Suprapubic skin (tissue), 4 donors: ENCODE results near the gene CALB2. TPM values are rescaled to one million over a fixed set of nuclear protein-coding genes. Genes with fewer than 3 reads are reported as not detected.
A peak's percentile ranks its signal among the peaks of the same experiment; 100 is the strongest.

Experiments
- DNase-seq, 2 donors: peaks; one replicate each; pipeline ENCODE4 v3.0.0-alpha.2; 2019; ENCODE audit warnings: low spot score in 2 of 2
- H3K27ac ChIP-seq: fragments of 200-600 bp; sonication (generic); one replicate; pipeline ENCODE4 v1.5.1; 2019
- H3K27me3 ChIP-seq: fragments of 200-600 bp; sonication (generic); one replicate; pipeline ENCODE4 v1.5.1; 2019
- H3K36me3 ChIP-seq: fragments of 200-600 bp; sonication (generic); one replicate; pipeline ENCODE4 v1.5.1; 2019
- H3K4me1 ChIP-seq: fragments of 200-600 bp; sonication (generic); one replicate; pipeline ENCODE4 v1.5.1; 2019
- H3K4me3 ChIP-seq: fragments of 200-600 bp; sonication (generic); one replicate; pipeline ENCODE4 v1.5.1; 2019; ENCODE audit warnings: mild to moderate bottlenecking
- H3K9me3 ChIP-seq: fragments of 200-600 bp; sonication (generic); one replicate; pipeline ENCODE4 v1.5.1; 2019
- EP300 ChIP-seq: sonication (generic); formaldehyde crosslinking; IDR thresholded peaks from one replicate; pipeline ENCODE4 v1.6.1; 2017; ENCODE audit warnings: antibody characterized with exemption
- POLR2A ChIP-seq, 2 donors: fragments of 450-650 bp; IDR thresholded peaks; one replicate each; pipeline ENCODE4 v1.6.1; 2017; ENCODE audit warnings: antibody characterized with exemption in 2 of 2, mild to moderate bottlenecking in 2 of 2, moderate library complexity in 2 of 2
- POLR2AphosphoS5 ChIP-seq, 3 donors: sonication (generic); formaldehyde crosslinking; IDR thresholded peaks; one replicate each; pipeline ENCODE4 v1.6.1; 2017; ENCODE audit warnings: antibody characterized with exemption in 3 of 3
- WGBS: methylation state at CpG from one replicate; pipeline ENCODE4 v1.1.5; 2018; 5-methylcytosine and 5-hydroxymethylcytosine counted together
- total RNA-seq, 4 donors: library from RNA; depleted of rRNA; stranded (reverse); fragments of >200 nt; gene quantifications; one replicate each; pipeline ENCODE4 v1.1.0, GENCODE V29; 2016
- TF ChIP-seq, protein P1 (sequence below), 2 donors: fragments of 200-600 bp in 1 of 2; fragments of 450-650 bp in 1 of 2; sonication (generic) in 1 of 2; IDR thresholded peaks; one replicate each; pipeline ENCODE4 v1.5.1; 2016 to 2019; ENCODE audit warnings: antibody characterized with exemption in 2 of 2, mild to moderate bottlenecking in 1 of 2, moderate library complexity in 1 of 2

CALB2 gene
- total RNA-seq, 4 donors from 2014 or later, result 4.3 to 7.7 (median 5.6) TPM

- no peak overlapping the region for H3K27ac ChIP-seq
- no peaks in the 10 kb centered on the region for H3K4me1 ChIP-seq
- H3K27me3 ChIP-seq, result peaks cover 22% of the 10 kb centered on the region
- TF ChIP-seq POLR2A (IDR thresholded peaks at IDR 0.05) (no peak), POLR2AphosphoS5 (IDR thresholded peaks at IDR 0.05) (no peak), EP300 (no peak)
- TF ChIP-seq, protein P1, sequence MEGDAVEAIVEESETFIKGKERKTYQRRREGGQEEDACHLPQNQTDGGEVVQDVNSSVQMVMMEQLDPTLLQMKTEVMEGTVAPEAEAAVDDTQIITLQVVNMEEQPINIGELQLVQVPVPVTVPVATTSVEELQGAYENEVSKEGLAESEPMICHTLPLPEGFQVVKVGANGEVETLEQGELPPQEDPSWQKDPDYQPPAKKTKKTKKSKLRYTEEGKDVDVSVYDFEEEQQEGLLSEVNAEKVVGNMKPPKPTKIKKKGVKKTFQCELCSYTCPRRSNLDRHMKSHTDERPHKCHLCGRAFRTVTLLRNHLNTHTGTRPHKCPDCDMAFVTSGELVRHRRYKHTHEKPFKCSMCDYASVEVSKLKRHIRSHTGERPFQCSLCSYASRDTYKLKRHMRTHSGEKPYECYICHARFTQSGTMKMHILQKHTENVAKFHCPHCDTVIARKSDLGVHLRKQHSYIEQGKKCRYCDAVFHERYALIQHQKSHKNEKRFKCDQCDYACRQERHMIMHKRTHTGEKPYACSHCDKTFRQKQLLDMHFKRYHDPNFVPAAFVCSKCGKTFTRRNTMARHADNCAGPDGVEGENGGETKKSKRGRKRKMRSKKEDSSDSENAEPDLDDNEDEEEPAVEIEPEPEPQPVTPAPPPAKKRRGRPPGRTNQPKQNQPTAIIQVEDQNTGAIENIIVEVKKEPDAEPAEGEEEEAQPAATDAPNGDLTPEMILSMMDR (IDR thresholded peaks at IDR 0.05), result no peak
- WGBS, result 64% methylated on average over 10 of the region's 10 CpGs
- H3K4me3 ChIP-seq, result no peak overlapping the region
- no peaks in the 10 kb centered on the region for H3K9me3 ChIP-seq
- no peaks in the 10 kb centered on the region for H3K36me3 ChIP-seq
- DNase-seq, result no peak
Observed at GRCh38 chr16:71345031-71345430, 13.5 kb upstream of the CALB2 start.

- Histone ChIP-seq H3K36me3 (no peaks in the 10 kb centered on the region), H3K4me3 (no peak overlapping the region), H3K4me1 (no peaks in the 10 kb centered on the region), H3K9me3 (no peaks in the 10 kb centered on the region), H3K27me3 (peaks cover 19% of the 10 kb centered on the region), H3K27ac (no peak overlapping the region)
- peak in 1 of 2 donors; percentile 49 for DNase-seq
- 63% methylated on average over 7 of the region's 7 CpGs for WGBS
- TF ChIP-seq, protein P1 (IDR thresholded peaks at IDR 0.05), result no peak
- TF ChIP-seq POLR2A (IDR thresholded peaks at IDR 0.05) (no peak), POLR2AphosphoS5 (IDR thresholded peaks at IDR 0.05) (no peak), EP300 (no peak)
Observed at GRCh38 chr16:71347146-71347545, 11.4 kb upstream of the CALB2 start.

DNA sequence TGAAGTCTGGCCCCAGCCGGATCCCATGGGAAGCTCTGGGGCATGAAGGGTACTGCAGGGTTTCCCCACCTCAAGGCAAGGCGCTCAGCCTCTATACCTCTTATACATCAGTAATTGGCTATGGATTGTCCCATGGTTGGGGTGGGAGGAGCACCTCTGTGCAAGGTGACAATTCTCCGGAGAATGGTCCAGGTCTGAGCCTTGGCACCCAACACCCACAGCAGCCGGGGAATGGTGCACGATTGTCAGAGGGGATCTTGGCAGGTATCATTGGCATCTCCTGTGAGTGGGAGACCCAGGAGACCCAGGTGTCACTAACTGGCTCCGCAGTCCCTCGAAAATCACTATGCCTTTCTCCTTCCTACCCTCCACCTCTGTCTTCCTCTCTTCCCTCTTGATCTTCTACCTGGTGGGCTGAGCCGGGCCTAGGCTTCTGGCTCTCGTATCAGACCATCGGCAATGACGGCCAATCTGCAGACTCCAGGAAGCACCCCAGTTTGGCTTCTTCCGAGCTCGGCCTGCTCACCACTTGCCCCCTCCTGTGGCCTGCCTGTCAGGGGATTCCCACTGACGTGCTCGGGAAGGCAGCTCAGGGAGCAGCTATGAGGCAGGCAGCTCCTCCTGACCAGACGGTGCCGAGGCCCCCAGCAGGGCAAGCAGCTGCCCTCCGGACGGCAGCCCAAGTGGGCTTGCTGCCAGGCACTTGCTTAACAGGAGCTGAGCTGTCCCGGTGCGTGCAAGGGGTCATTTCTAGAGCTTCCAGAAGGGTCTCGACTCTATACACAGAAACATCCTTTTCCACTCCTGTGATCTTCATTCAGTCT is 10.0 kb upstream of the CALB2 start:
- Histone ChIP-seq H3K36me3 (no peaks in the 10 kb centered on the region), H3K27ac (no peak overlapping the region), H3K9me3 (no peaks in the 10 kb centered on the region), H3K27me3 (peaks cover 19% of the 10 kb centered on the region), H3K4me1 (no peaks in the 10 kb centered on the region), H3K4me3 (no peak overlapping the region)
- 85% methylated on average over 22 of the region's 22 CpGs for WGBS
- DNase-seq, result peak in 1 of 2 donors; percentile 73
- no peak for TF ChIP-seq POLR2A (IDR thresholded peaks at IDR 0.05)
- TF ChIP-seq EP300, result no peak
- TF ChIP-seq, protein P1 (IDR thresholded peaks at IDR 0.05), result no peak
- TF ChIP-seq POLR2AphosphoS5 (IDR thresholded peaks at IDR 0.05), result no peak

DNA sequence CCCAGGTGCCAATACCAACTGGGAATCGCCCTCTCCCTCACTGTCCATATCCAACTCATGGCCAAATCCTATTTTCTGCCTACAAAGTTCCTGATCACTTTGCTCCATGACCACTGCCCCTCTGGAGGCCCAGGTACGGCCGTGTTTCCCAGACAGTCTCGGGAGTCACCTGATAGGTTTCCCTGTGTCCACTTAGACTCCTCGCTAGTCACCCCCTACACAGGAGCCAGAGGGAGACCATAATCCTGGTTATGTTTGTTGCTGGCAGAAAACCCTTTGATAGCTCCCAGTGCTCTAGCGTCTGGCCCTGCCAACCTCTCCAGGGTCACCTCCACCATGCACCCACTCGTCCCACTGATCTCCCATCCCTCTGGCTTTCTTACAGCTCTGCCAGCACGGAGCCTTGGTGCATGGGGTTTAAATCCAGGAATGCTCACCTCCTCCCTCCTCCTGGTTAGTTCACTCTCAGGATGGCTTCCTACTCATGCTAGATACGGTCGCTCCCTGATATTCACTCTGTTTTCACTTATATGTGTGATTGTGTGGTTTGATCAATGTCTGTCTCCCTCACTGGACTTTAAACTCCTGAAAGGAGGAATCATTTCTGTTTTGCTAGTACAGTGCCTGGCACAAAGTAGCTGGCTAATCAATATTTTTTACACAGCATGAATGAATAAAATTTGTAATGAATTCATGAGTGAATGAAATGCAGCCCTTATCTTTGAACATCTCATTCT is 7.5 kb upstream of the CALB2 start:
- Histone ChIP-seq H3K4me3 (no peak overlapping the region), H3K36me3 (no peaks in the 10 kb centered on the region), H3K27ac (no peak overlapping the region), H3K27me3 (peaks cover 8% of the 10 kb centered on the region), H3K4me1 (no peaks in the 10 kb centered on the region), H3K9me3 (no peaks in the 10 kb centered on the region)
- peak in 1 of 2 donors; percentile 37 for DNase-seq
- 66% methylated on average over 10 of the region's 10 CpGs for WGBS
- TF ChIP-seq EP300, result no peak
- TF ChIP-seq, protein P1 (IDR thresholded peaks at IDR 0.05), result no peak
- no peak for TF ChIP-seq POLR2A (IDR thresholded peaks at IDR 0.05)
- no peak for TF ChIP-seq POLR2AphosphoS5 (IDR thresholded peaks at IDR 0.05)

DNA sequence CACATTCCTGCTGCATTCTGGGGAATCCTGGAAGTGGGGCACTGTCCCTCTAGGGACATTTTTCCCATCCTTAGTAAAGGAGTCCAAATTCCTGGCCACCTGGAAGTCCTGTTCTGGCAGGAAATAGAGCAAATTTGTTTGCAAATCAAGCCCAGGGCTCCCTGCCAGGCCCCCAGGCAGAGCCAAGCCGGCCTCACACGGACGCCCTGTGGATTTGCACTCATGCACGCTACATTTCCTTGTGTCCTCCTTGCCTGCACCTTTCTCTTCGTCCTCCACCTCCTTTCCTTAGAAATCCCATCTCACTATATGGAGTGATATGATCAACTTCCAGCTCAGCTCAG is 7.0 kb upstream of the CALB2 start:
- Histone ChIP-seq H3K4me3 (no peak overlapping the region), H3K27me3 (peaks cover 8% of the 10 kb centered on the region), H3K9me3 (no peaks in the 10 kb centered on the region), H3K27ac (no peak overlapping the region), H3K4me1 (no peaks in the 10 kb centered on the region), H3K36me3 (no peaks in the 10 kb centered on the region)
- WGBS, result 21% methylated on average over 5 of the region's 5 CpGs
- DNase-seq, result peak in 1 of 2 donors; percentile 32
- no peak for TF ChIP-seq POLR2AphosphoS5 (IDR thresholded peaks at IDR 0.05)
- TF ChIP-seq, protein P1 (IDR thresholded peaks at IDR 0.05), result no peak
- no peak for TF ChIP-seq EP300
- TF ChIP-seq POLR2A (IDR thresholded peaks at IDR 0.05), result no peak
